GM12865 (cell line): ENCODE data around the gene EFEMP2.

Experiments
- DNase-seq: peaks from one replicate; pipeline ENCODE4 v3.0.0; 2010; ENCODE audit warnings: low read depth
- H3K4me3 ChIP-seq: 2 replicates; pipeline ENCODE4 v1.5.1; 2011; ENCODE audit warnings: mild to moderate bottlenecking, low read depth, low read length, control low read depth
- TF ChIP-seq, protein P1 (sequence below): IDR thresholded peaks from 2 replicates; pipeline ENCODE4 v1.5.1; 2011; ENCODE audit warnings: low read length, control low read depth, low read depth, inconsistent platforms; ENCODE audit not compliant: insufficient read depth; ENCODE audit errors: missing control alignments

The EFEMP2 gene

DNA sequence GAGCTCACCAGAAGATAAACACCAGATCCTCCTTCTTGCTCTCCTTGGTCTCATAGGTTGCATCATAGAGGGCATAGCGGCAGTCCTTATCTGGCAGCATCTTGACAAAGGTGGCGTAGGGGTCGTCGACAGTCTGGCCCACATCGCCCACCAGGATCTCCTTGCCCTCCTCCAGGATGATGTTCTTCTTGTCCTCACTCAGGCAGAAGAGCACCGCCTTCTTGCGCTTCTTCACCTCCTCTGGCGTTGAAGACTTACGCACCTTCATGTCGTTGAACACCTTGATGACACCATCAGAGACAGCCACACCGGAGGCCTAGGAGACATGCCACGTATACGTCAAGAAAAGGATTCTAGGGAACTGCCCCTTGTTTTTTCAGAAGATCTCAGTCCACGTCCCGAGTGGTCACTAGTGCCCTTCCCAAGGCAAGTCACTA is 16.7 kb downstream of the EFEMP2 start:
- peak overlapping the region; percentile 79 for H3K4me3 ChIP-seq
- TF ChIP-seq, protein P1, sequence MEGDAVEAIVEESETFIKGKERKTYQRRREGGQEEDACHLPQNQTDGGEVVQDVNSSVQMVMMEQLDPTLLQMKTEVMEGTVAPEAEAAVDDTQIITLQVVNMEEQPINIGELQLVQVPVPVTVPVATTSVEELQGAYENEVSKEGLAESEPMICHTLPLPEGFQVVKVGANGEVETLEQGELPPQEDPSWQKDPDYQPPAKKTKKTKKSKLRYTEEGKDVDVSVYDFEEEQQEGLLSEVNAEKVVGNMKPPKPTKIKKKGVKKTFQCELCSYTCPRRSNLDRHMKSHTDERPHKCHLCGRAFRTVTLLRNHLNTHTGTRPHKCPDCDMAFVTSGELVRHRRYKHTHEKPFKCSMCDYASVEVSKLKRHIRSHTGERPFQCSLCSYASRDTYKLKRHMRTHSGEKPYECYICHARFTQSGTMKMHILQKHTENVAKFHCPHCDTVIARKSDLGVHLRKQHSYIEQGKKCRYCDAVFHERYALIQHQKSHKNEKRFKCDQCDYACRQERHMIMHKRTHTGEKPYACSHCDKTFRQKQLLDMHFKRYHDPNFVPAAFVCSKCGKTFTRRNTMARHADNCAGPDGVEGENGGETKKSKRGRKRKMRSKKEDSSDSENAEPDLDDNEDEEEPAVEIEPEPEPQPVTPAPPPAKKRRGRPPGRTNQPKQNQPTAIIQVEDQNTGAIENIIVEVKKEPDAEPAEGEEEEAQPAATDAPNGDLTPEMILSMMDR: no peak
- DNase-seq: peak; percentile 4

DNA sequence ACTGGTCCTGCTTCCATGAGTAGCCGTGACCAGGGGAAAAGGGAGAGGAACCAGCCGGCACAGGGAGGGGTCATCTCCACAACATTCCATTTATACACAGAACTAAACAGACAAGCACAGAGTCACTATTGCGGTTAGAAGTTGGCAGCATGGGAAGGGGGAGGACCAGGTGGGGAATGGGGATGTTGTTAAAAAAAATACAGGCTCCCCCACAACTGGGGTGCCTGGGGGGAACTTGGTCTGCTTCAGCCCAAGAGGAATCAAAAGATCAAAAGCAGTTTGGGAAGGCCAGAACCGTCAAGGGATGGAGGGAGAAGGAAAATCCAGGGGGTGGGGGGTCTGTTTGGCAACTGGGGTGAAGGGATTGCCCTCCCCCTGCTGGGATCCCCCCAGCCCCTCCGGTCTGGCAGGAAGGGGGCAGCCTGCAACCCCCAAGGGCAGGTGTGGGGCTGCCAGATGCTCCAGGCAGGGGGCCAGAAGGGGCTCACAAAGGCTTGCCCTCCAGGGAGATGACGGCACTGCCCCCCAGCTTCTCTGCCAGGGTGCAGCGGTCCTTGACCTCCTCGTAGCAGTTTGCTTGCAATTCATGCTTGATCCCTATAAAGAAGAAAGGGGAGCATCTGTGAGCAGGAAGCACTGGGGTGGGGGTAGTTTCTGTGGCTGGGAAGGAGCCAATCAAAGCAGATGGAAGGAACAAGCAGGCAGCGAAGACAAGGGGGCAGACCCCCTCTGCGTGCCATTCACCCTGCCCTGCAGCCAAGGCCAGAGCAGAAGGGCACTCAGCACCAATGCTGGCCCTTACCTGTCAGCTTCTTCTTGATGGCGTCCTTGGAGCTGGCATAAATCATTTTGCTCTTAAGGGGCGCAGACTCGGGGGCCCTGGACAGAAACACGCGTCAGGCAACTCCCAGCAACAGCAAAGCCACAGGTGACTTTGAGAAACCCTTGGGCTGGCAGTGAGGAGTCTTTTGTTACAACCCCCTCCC is 17.5 kb downstream of the EFEMP2 start:
- TF ChIP-seq, protein P1: no peak
- H3K4me3 ChIP-seq: no peak overlapping the region
- DNase-seq: peak; percentile 1

DNA sequence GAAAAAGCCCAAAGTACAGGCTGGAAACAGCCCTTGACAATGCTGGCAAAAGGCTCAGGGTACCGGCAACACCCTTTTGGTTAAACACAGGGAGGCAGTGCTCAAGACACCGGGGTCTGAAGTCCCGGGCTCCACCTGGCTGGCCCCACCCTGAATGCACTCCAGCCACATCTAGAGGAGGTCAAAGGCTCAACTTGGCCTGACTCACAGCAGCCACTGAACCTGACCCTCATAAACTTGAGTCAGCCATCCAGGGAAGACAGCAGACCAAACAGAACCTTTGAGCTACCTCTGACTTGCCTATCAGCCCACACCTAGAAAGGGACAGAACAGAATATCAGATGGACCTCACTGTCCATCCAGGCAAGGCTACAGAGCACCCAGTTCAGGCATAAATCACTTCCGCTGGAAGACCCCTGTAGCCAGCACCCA is 18.4 kb downstream of the EFEMP2 start:
- H3K4me3 ChIP-seq: no peak overlapping the region
- TF ChIP-seq, protein P1: no peak
- DNase-seq: peak; percentile 13

DNA sequence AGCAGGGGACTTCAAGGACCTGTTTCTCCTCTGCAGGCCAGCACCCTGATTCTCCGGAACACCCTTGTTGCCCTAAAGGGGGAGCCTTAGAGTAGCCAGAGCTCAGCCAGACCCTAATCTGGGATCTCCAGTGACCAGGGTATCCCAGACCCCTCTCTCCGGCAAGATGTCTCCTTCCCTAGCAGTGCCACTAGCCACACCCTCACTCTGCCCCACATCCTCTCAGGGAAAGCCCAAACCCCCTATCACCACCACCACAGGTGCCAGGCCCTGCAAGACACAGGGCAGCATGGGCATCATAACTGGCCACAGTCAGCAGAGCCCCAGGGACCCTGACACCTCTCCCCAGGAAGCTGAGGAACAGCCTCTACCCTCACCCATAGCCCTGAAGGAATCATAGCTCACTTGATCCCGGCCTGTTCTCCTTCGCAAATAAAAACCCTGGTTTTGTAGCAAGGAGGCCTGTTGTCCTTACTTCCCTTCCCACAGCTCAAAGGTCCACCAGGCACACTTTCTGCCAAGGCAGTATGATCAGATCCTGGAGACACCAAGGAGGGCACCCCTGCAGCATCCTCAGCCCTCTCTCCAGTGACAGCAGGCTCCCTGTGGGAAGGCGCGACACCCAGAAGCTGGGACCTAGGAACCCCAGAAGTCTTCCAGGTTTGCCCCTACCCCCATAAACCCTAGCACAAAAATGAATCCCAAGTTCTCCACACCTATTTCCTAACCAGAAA is 19.2 kb downstream of the EFEMP2 start:
- DNase-seq: peak; percentile 41
- no peak overlapping the region for H3K4me3 ChIP-seq
- TF ChIP-seq, protein P1: no peak

DNA sequence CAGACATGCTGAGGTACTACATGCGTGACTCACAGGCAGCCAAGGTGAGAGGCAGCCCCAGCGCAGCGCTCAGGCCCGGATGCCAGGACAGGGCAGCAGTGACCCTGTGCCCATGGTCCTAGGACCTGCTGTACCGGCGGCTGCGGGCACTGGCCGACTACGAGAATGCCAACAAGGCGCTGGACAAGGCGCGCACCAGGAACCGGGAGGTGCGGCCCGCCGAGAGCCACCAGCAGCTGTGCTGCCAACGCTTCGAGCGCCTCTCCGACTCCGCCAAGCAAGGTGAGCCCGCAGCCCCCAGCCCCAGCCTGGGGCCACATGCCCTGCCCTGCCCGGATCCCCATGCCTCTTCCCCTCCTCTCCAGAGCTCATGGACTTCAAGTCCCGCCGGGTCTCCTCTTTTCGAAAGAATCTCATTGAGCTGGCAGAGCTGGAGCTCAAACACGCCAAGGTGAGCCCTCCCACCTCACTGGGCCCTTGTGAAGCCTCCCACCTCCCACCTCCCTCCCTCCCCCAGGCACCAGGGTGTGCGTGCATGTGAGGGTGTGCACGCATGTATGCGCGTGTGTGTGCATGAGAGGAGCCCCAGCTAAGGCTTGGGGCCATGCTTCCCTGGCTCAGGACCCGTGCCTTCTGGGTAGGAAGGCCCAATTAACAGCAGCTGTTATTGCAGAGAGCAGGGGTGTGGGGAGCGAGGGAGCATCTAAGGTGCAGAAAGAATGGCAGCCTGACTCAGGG is 19.9 kb downstream of the EFEMP2 start:
- DNase-seq: peak; percentile 41
- H3K4me3 ChIP-seq: no peak overlapping the region
- TF ChIP-seq, protein P1: no peak

DNA sequence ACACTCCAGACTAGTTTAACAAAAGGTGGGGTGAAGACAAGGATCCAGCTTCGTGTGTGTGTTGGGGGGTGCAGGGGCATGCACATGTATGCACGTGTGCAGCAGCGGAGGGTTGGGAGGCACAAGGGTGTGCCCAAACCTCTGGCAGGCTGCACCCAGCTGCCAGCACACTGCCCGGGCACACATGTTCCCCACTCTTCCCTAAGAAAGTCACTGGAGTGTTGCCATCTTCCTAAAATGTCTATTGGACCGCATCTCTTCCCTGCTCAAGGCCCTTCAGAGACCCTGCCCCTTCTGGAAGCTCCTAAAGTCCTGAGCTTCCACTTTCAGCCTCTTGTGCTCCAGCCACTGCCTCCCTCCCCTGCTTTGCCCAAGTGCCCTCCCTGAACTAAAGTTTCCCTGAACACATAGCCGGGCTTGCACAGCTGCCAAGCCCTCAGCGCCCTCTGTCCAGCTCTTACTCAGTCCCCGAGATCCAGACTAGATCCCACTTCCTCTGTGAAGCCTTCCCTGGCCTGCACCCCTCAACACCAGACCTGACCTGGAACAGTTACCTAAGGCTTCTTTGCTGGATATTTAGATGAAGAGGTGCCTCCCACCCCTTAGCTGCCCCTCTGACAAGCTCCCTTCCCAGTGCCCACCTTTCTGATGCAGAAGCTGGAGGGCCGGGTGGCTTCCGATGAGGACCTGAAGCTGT is 20.6 kb downstream of the EFEMP2 start:
- DNase-seq: peak; percentile 43
- H3K4me3 ChIP-seq: no peak overlapping the region
- TF ChIP-seq, protein P1: no peak
